Effector memory CD4-positive, alpha-beta T cell (primary cell): ENCODE measurements around the gene KRTAP16-1.

Experiments
- DNase-seq, 3 donors: peaks; one replicate each; pipeline ENCODE4 v3.0.0-alpha.2; 2020
- H3K27ac ChIP-seq: 2 replicates; pipeline ENCODE4 v1.7.0; 2013; ENCODE audit warnings: mild to moderate bottlenecking, low read length, moderate library complexity; ENCODE audit not compliant: insufficient read depth, poor library complexity, severe bottlenecking
- H3K27me3 ChIP-seq: replicated peaks from 2 replicates; pipeline ENCODE4 v1.7.0; 2013; ENCODE audit warnings: mild to moderate bottlenecking, low read length; ENCODE audit not compliant: insufficient read depth, control insufficient read depth, poor library complexity, severe bottlenecking
- H3K36me3 ChIP-seq: 2 replicates; pipeline ENCODE4 v1.7.0; 2013; ENCODE audit warnings: mild to moderate bottlenecking, low read length, moderate library complexity; ENCODE audit not compliant: control insufficient read depth, insufficient read depth
- H3K4me1 ChIP-seq: 2 replicates; pipeline ENCODE4 v1.7.0; 2013; ENCODE audit warnings: low read length, mild to moderate bottlenecking; ENCODE audit not compliant: control insufficient read depth, insufficient read depth, poor library complexity, severe bottlenecking
- H3K4me3 ChIP-seq: 2 replicates; pipeline ENCODE4 v1.7.0; 2013; ENCODE audit warnings: low read length, low read depth, mild to moderate bottlenecking; ENCODE audit not compliant: insufficient read depth, poor library complexity, severe bottlenecking
- H3K9me3 ChIP-seq: 2 replicates; pipeline ENCODE4 v1.7.0; 2013; ENCODE audit warnings: mild to moderate bottlenecking, low read length, moderate library complexity; ENCODE audit not compliant: control insufficient read depth

The KRTAP16-1 gene

DNA sequence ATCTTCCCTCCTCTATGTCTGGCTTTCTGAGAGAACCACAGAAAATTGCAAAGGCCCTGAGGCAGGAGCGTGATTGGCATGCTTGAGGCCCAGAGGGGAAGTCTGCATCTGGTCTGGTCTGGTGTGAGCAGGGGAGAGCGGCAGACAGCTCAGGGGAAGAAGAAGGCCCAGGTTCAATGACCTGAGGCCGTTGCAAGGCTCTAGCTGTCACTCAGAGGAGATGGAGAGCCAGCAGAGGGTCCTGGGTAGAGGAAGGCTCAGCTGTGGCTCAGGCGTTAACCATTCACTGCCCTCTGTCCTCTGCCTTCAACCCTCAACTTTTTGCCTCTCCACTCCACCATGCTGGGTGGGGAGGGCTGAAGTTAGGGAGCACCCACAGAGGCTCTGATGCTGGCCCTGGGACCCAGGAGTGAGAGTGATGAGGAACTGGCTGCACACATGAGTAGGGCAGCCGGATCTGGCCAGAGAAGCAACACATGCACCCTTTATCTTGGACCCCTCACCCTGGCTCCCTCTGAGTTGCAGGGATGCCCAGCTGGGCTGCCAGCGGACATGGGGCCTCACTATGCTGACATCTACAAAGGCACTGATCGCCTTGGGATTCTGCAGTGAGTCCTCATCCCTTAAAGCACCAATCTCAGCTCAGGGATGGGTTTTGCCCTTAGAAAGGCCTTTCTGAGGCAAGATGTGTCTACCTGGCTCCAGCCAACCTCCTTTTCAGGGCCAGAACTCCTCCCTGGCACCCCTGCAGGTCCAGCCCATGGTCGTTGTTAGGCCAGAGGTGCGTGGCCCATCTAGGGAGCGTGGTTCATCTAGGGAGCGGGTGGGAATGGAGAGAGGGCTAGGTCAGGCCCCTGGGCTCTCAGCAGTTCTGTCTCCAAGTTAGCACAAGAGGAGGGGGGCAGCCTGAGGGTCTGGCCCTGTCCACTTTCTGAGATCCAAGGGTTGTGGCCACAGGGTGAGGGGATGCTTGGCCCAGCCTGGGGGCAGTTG lies 14.1 kb upstream of the KRTAP16-1 start:
- Histone ChIP-seq H3K9me3 (no peaks in the 10 kb centered on the region), H3K36me3 (no peaks in the 10 kb centered on the region), H3K27ac (no peak overlapping the region), H3K4me1 (peaks cover 45% of the 10 kb centered on the region), H3K27me3 (no peaks in the 10 kb centered on the region), H3K4me3 (no peak overlapping the region)
- no peak for DNase-seq

DNA sequence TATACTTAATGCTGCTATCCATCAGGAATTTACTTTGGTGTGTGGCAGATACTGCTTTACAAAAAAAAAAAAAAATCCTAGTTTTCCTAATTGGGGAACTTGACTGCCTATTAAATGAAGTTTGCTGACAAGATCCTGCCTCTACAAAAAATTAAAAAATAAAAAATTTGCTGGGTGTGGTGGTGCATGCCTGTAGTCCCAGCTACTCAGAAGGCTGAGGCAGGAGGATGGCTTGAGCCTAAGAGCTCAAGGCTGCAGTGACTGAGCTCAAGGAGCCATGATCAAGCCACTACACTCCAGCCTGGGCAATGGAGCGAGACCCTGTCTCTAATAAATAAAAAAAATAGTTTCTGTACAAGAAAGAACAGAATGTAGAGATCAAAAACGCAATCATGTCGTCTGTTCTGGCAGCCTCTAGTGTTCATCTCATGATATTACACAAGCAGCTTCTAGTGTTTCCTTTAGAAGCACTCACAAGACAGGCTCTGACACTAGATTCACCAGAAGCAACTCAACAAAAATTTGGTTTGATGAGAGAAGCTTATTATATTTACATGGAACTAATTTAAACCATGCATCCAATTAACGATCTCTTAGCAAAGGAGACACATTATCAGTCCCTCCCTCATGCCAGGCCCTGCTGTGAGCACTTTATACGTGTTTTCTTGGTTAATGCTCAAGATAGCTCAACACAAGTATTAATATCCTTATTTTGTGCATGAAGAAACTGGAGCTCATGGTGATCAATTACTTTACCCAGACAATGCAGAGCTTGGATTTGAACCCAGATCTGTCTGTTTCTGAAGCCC lies 13.2 kb upstream of the KRTAP16-1 start:
- peaks cover 36% of the 10 kb centered on the region for H3K4me1 ChIP-seq
- H3K9me3 ChIP-seq, result no peaks in the 10 kb centered on the region
- H3K4me3 ChIP-seq, result no peak overlapping the region
- no peaks in the 10 kb centered on the region for H3K27me3 ChIP-seq
- H3K36me3 ChIP-seq, result no peaks in the 10 kb centered on the region
- no peak for DNase-seq
- H3K27ac ChIP-seq, result no peak overlapping the region

DNA sequence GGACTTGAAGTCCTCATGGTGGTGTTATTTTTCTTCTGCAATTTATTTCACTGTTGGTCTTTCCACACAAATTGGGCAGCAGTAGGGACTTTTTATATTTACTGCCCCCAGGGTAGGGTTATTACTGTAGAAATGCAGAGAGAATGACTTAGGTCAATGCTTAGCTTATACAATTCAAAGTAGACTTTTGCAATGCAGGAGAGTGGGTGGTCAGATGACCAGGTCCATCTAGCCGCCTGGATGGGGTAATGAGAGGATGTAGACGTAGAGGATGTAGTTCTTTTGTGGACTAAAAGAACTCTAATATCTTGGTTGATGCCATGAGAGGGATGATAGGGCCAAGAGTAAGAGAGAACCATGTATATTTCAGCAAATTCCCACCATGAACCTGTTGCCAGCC lies 9.1 kb upstream of the KRTAP16-1 start:
- H3K27me3 ChIP-seq, result no peaks in the 10 kb centered on the region
- H3K9me3 ChIP-seq, result no peaks in the 10 kb centered on the region

DNA sequence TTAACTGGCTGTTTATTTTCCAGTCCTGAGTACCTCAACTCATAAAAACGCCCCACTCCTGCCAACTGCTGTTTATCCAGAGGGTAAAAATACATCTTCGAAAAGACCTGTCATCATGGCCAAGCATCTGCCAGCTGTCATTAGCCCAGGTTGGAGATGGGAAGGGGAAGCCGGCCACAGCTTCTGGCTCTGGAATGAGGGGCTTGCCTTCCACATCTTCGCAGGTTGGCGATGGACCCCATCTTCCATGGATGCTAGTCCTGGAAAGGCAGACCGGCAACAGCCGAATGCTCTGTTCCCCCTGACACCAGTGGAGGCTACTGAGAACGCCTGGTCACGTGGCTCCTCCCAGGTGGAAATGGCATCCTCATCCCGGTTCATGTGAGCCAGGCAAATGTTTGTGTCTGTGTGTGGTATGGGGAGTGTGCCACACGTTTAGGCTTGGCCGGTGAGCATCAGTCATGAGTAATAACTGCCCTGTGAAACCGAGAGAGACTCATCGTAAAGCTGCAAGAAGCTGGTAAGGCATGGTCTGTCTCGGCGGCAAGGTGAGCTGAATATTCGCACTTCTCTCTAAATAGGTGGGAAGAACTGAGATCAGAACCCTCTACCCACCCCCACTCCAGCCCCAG lies 6.8 kb upstream of the KRTAP16-1 start:
- Histone ChIP-seq H3K36me3 (no peaks in the 10 kb centered on the region), H3K9me3 (no peaks in the 10 kb centered on the region), H3K4me3 (no peak overlapping the region), H3K27ac (no peak overlapping the region), H3K27me3 (no peaks in the 10 kb centered on the region), H3K4me1 (peaks cover 6% of the 10 kb centered on the region)
- DNase-seq, result no peak

More for the DNA sequence above, 9.1 kb upstream of the KRTAP16-1 start:
- Histone ChIP-seq H3K4me1 (peaks cover 7% of the 10 kb centered on the region), H3K4me3 (no peak overlapping the region), H3K36me3 (no peaks in the 10 kb centered on the region), H3K27ac (no peak overlapping the region)
- DNase-seq, result no peak

DNA sequence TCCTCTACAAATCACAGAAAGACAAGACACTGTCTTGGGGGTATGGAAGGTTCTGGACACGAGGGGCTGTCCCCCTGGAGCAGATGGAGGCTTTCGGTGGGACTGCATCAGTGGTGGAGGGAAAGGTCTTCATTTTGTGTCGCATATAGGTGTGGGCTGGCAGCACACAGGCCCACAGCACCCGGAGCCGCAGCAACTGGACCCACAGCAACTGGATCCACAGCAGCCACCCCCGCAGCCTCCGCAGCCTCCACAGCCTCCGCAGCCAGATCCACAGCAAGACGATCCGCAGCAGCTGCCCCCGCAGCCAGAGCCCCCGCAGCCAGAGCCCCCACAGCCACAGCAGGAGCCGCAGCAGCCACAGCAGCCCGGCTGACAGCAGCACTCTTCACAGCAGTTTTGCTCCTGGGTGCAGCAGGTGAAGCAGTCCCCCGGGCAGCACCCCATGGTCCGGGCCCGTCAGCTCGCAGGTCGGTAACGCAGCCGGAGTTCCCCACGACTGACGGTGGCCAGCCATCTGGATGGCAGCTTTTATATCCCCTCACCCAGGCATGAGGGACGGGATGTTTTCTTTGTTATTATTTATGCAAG lies 6.2 kb upstream of the KRTAP16-1 start, which contains the start of gene KRTAP17-1:
Gene KRTAP17-1 (minus strand): TSS at position 507 of the 591 bp plus-strand sequence. CDS start 60 bp downstream, at position 447.
- Histone ChIP-seq H3K27ac (no peak within 1 kb of the TSS), H3K27me3 (no peaks in the 10 kb centered on the region), H3K9me3 (no peaks in the 10 kb centered on the region), H3K4me3 (no peak within 1 kb of the TSS), H3K36me3 (no peaks in the 10 kb centered on the region), H3K4me1 (peaks cover 12% of the 10 kb centered on the region)
- DNase-seq, result no peak

DNA sequence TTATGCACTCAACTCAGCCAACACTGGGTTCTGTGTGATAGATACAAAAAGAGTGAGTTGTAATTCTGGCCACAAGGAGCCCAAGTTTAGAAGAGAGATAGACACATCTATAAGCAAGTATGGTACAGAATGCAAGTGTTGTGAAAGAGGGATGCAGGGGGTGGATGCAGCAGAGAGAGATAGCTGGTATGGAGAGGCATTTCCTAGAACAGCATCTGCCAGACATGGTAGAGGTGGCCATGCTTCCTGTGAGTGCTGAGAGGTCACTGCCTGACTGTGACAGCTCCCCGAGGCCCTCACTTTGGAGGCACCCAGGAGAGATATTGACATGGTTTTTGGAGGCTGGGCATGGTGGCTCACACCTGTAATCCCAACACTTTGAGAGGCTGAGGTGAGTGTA lies 2.0 kb upstream of the KRTAP16-1 start:
- no peaks in the 10 kb centered on the region for H3K36me3 ChIP-seq
- H3K4me1 ChIP-seq, result peaks cover 51% of the 10 kb centered on the region
- no peak overlapping the region for H3K27ac ChIP-seq
- H3K9me3 ChIP-seq, result no peaks in the 10 kb centered on the region
- H3K27me3 ChIP-seq, result no peaks in the 10 kb centered on the region
- no peak for DNase-seq
- H3K4me3 ChIP-seq, result no peak overlapping the region

DNA sequence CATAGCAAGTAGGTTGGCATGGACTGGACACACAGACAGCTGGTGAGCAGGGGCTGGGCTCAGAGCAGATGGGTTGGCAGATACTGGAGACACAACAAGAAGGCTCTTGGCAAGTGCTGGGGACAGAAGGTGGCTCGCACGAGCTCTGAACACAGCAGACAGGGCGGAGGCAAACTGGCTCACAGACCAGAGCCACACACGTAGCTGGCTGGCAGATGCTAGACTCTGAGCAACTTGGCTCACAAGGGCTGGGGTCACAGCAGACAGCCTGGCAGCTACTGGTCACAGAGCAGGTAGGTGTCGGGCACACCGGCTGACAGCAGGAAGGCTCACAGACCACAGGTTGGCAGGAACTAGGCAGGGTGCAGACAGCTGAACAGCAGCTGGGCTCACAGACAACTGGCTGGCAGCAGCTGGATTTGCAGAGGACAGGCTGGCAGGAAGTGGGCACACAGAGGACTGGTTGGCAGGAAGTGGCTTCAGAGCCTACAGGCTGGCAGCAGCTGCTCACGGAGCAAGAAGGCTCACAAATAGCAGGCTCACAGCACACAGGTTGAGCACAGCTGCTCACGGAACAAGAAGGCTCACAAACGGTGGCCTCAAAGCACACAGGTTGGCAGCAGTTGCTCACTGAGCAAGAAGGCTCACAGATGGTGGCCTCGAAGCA lies 725 bp downstream of the KRTAP16-1 start:
- peak; percentile 75 to 83 (median 79) for DNase-seq
- H3K36me3 ChIP-seq, result no peaks in the 10 kb centered on the region
- H3K4me3 ChIP-seq, result no peak overlapping the region
- H3K27me3 ChIP-seq, result no peaks in the 10 kb centered on the region
- no peaks in the 10 kb centered on the region for H3K9me3 ChIP-seq
- peaks cover 53% of the 10 kb centered on the region for H3K4me1 ChIP-seq
- H3K27ac ChIP-seq, result peak overlapping the region; percentile 71

DNA sequence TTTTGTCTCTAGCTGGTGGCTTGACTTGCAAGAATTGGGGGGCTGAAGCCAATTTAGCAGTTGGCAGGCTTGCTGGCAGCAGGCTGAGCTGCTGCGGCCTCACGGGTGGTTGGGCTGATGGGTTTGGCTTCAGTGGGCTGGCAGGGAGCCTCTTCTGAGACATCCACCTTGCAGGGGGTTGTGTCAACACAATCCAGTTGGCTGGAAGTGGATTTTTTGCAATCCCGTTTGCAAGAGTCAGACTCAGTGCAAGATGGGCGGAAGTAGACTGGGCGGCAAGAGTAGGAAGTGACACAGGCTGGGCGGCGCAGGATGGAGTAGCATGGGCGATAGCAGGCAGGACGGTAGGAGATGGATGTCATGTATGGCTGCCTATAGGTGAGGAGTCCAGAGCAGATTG lies 1.5 kb downstream of the KRTAP16-1 start:
- H3K27ac ChIP-seq, result peak overlapping the region; percentile 71
- no peak for DNase-seq
- no peaks in the 10 kb centered on the region for H3K36me3 ChIP-seq
- no peak overlapping the region for H3K4me3 ChIP-seq
- H3K27me3 ChIP-seq, result no peaks in the 10 kb centered on the region
- peaks cover 53% of the 10 kb centered on the region for H3K4me1 ChIP-seq
- H3K9me3 ChIP-seq, result no peaks in the 10 kb centered on the region

DNA sequence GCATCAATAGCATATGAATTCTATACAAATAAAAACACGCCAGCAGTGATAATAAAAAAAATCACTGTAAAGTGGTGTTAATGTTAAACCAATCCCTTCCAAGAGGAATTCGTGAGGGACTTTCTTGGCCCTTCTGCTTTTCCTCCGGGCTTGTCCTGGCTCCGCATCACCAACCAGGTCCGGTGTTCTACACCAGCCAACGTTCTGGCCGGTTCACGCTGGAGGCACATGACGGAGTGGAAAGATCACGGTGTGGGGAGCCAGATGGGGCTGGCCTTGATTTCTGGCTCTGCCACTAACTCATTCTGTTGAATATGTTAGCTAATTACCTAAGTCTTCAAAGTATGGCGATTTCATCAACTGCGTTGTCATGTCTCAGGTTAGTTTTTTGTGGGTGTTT lies 5.0 kb downstream of the KRTAP16-1 start:
- no peak for DNase-seq
- Histone ChIP-seq H3K9me3 (no peaks in the 10 kb centered on the region), H3K36me3 (no peaks in the 10 kb centered on the region), H3K4me1 (peaks cover 31% of the 10 kb centered on the region), H3K4me3 (no peak overlapping the region), H3K27ac (no peak overlapping the region), H3K27me3 (no peaks in the 10 kb centered on the region)
